ENCODE results near the gene ANKRD33B. TPM values are rescaled to one million over a fixed set of nuclear protein-coding genes. Genes with fewer than 3 reads are reported as not detected.

The ANKRD33B gene
- total and polyA plus RNA-seq, 2 donors (not counting 1 experiment from before 2014, with no cell fraction given), result 7.7 to 7.8 TPM

- H3K27ac ChIP-seq (ENCODE audit: insufficient read depth, low read length), result no peak overlapping the region
- no peak overlapping the region for H2AFZ ChIP-seq (ENCODE audit: low read length)
- H3K4me1 ChIP-seq (ENCODE audit: control insufficient read depth, extremely low read depth, insufficient read depth, low read length), result peaks cover 2% of the 10 kb centered on the region
- H4K20me1 ChIP-seq (ENCODE audit: control insufficient read depth, extremely low read depth, insufficient read depth, low read length), result no peaks in the 10 kb centered on the region
- H3K9me3 ChIP-seq (ENCODE audit: control insufficient read depth, insufficient read depth, low read depth, low read length), result no peaks in the 10 kb centered on the region
- no peaks in the 10 kb centered on the region for H3K36me3 ChIP-seq (ENCODE audit: control insufficient read depth, insufficient read depth, low read length)
- no peaks in the 10 kb centered on the region for H3K79me2 ChIP-seq (ENCODE audit: control insufficient read depth, insufficient read depth, low read length)
- DNase-seq (ENCODE audit: low read depth in 2 of 2), result no peak
- TF ChIP-seq, protein P1, sequence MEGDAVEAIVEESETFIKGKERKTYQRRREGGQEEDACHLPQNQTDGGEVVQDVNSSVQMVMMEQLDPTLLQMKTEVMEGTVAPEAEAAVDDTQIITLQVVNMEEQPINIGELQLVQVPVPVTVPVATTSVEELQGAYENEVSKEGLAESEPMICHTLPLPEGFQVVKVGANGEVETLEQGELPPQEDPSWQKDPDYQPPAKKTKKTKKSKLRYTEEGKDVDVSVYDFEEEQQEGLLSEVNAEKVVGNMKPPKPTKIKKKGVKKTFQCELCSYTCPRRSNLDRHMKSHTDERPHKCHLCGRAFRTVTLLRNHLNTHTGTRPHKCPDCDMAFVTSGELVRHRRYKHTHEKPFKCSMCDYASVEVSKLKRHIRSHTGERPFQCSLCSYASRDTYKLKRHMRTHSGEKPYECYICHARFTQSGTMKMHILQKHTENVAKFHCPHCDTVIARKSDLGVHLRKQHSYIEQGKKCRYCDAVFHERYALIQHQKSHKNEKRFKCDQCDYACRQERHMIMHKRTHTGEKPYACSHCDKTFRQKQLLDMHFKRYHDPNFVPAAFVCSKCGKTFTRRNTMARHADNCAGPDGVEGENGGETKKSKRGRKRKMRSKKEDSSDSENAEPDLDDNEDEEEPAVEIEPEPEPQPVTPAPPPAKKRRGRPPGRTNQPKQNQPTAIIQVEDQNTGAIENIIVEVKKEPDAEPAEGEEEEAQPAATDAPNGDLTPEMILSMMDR (conservative IDR thresholded peaks at IDR 0.05 in 1 of 2, IDR thresholded peaks at IDR 0.05 in 1 of 2; ENCODE audit: low read depth in 1 of 2, low read length in 2 of 2), result no peak
- TF ChIP-seq EZH2 (IDR thresholded peaks at IDR 0.05; ENCODE audit: low read length, missing control alignments), result no peak
- no peak overlapping the region for H3K9ac ChIP-seq (ENCODE audit: insufficient read depth, low read length)
- H3K27me3 ChIP-seq (ENCODE audit: control insufficient read depth, insufficient read depth, low read length), result no peaks in the 10 kb centered on the region
- H3K4me3 ChIP-seq (replicated peaks in 1 of 4; ENCODE audit: control extremely low read depth in 1 of 4, insufficient read depth in 1 of 4, low read depth in 3 of 4, low read length in 4 of 4), result no peak overlapping the region
- H3K4me2 ChIP-seq (ENCODE audit: extremely low read depth, insufficient read depth, low read length), result no peak overlapping the region
Measured at GRCh38 chr5:10538789-10539686, 24.8 kb upstream of the ANKRD33B start.

GRCh38 chr5:10539687-10539998 is 24.2 kb upstream of the ANKRD33B start:
- no peaks in the 10 kb centered on the region for H3K9me3 ChIP-seq (ENCODE audit: control insufficient read depth, insufficient read depth, low read depth, low read length)
- no peaks in the 10 kb centered on the region for H3K79me2 ChIP-seq (ENCODE audit: control insufficient read depth, insufficient read depth, low read length)
- H3K4me2 ChIP-seq (ENCODE audit: extremely low read depth, insufficient read depth, low read length), result no peak overlapping the region
- H3K4me3 ChIP-seq (replicated peaks in 1 of 4; ENCODE audit: control extremely low read depth in 1 of 4, insufficient read depth in 1 of 4, low read depth in 3 of 4, low read length in 4 of 4), result no peak overlapping the region
- no peak overlapping the region for H2AFZ ChIP-seq (ENCODE audit: low read length)
- DNase-seq (ENCODE audit: low read depth in 2 of 2), result peak in 1 of 2 donors; percentile 49
- TF ChIP-seq EZH2 (IDR thresholded peaks at IDR 0.05; ENCODE audit: low read length, missing control alignments), result no peak
- TF ChIP-seq, protein P1 (conservative IDR thresholded peaks at IDR 0.05 in 1 of 2, IDR thresholded peaks at IDR 0.05 in 1 of 2; ENCODE audit: low read depth in 1 of 2, low read length in 2 of 2), result no peak
- no peaks in the 10 kb centered on the region for H3K36me3 ChIP-seq (ENCODE audit: control insufficient read depth, insufficient read depth, low read length)
- H3K9ac ChIP-seq (ENCODE audit: insufficient read depth, low read length), result no peak overlapping the region
- peaks cover 2% of the 10 kb centered on the region for H3K4me1 ChIP-seq (ENCODE audit: control insufficient read depth, extremely low read depth, insufficient read depth, low read length)
- H4K20me1 ChIP-seq (ENCODE audit: control insufficient read depth, extremely low read depth, insufficient read depth, low read length), result no peaks in the 10 kb centered on the region
- H3K27me3 ChIP-seq (ENCODE audit: control insufficient read depth, insufficient read depth, low read length), result no peaks in the 10 kb centered on the region
- no peak overlapping the region for H3K27ac ChIP-seq (ENCODE audit: insufficient read depth, low read length)

DNA sequence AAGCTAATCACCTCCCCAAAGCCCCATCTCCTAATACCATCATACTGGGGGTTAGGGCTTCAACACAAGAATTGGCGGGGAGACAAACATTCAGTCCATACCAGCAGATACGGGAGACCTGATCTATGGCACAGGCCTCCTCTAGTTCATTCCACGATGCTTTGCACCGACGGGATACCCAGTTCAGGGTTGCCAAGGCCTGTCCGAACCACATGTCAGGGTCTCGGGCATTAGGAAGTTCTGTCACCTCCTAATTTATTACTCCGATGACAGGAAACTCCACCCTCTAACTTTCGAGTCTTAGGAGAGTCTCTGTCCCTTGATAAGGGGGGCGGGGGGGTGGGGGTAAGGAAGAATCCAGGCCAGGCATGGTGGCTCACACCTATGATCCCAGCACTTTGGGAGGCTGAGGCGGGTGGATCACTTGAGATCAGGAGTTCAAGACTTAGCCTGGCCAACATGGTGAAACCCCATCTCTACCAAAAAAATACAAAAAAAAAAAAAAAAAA is 23.8 kb upstream of the ANKRD33B start:
- Histone ChIP-seq H3K4me3 (replicated peaks in 1 of 4; ENCODE audit: control extremely low read depth in 1 of 4, insufficient read depth in 1 of 4, low read depth in 3 of 4, low read length in 4 of 4) (no peak overlapping the region), H2AFZ (ENCODE audit: low read length) (no peak overlapping the region), H3K27me3 (ENCODE audit: control insufficient read depth, insufficient read depth, low read length) (no peaks in the 10 kb centered on the region), H3K9ac (ENCODE audit: insufficient read depth, low read length) (no peak overlapping the region), H3K9me3 (ENCODE audit: control insufficient read depth, insufficient read depth, low read depth, low read length) (no peaks in the 10 kb centered on the region), H3K36me3 (ENCODE audit: control insufficient read depth, insufficient read depth, low read length) (no peaks in the 10 kb centered on the region), H3K4me2 (ENCODE audit: extremely low read depth, insufficient read depth, low read length) (no peak overlapping the region), H3K27ac (ENCODE audit: insufficient read depth, low read length) (no peak overlapping the region), H4K20me1 (ENCODE audit: control insufficient read depth, extremely low read depth, insufficient read depth, low read length) (no peaks in the 10 kb centered on the region), H3K79me2 (ENCODE audit: control insufficient read depth, insufficient read depth, low read length) (no peaks in the 10 kb centered on the region), H3K4me1 (ENCODE audit: control insufficient read depth, extremely low read depth, insufficient read depth, low read length) (peaks cover 2% of the 10 kb centered on the region)
- no peak for DNase-seq (ENCODE audit: low read depth in 2 of 2)
- TF ChIP-seq, protein P1 (conservative IDR thresholded peaks at IDR 0.05 in 1 of 2, IDR thresholded peaks at IDR 0.05 in 1 of 2; ENCODE audit: low read depth in 1 of 2, low read length in 2 of 2), result no peak
- TF ChIP-seq EZH2 (IDR thresholded peaks at IDR 0.05; ENCODE audit: low read length, missing control alignments), result no peak

Data from fibroblast of lung (primary cell).